ENCODE results near the gene MPP3. TPM values are rescaled to one million over a fixed set of nuclear protein-coding genes. Genes with fewer than 3 reads are reported as not detected.
A peak's percentile ranks its signal among the peaks of the same experiment; 100 is the strongest.
"Not testable (repeated sequence)": the region's sequence is repeated elsewhere in the genome, so short reads cannot be mapped to it uniquely, and the experiment has no call there.

The MPP3 gene
- total and polyA plus RNA-seq, 4 donors, result 9.9 to 38.7 (median 24.6) TPM

DNA sequence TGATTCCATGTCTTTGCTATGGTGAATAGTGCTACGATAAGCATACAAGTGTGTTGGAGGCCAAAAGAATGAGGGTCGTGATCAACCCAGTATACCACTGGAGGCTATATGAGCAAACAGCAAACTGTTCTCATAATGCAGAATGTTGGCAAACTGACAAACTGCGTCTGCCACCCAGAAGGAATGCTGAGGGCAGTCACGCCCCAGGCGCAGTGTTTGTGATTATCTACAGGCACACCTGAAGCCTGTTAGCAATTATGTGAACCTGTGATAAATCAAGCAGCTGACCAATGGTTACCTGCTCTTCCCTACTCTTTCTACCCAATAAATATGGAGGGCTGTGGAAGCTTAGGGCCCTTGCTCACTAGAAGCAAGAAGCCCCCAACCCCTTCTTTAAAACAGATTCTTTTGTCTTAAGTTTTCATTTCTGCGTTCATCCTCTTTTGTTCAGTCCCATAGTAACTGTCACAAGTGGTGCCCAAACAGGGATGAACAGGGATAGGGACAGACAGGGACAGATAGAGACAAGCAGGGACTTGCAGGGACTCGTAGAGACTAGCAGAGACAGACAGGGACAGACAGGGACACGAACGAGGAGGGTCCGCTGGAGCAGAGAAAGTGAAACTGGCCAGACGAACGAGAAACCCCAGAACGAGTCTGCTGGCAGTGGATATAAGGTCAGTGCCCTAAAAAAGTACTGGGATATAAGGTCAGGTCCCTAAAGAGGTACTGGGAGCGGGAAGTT lies 39.2 kb upstream of the MPP3 start:
- Histone ChIP-seq H3K4me3 (no peak overlapping the region), H3K27ac (ENCODE audit: low read depth in 1 of 2, low read length in 1 of 2) (peak overlapping the region; percentile 36 to 50), H3K27me3 (ENCODE audit: control insufficient read depth in 3 of 3, insufficient read depth in 3 of 3, low read length in 2 of 3) (no peaks in the 10 kb centered on the region), H3K9ac (ENCODE audit: insufficient read depth in 1 of 2, low read length in 2 of 2) (no peak overlapping the region), H3K4me1 (ENCODE audit: control insufficient read depth in 5 of 5, insufficient read depth in 5 of 5, low read length in 5 of 5) (no peaks in the 10 kb centered on the region), H3K36me3 (ENCODE audit: control insufficient read depth in 4 of 4, insufficient read depth in 4 of 4, low read length in 4 of 4) (no peaks in the 10 kb centered on the region), H3K9me3 (ENCODE audit: control insufficient read depth in 4 of 4, insufficient read depth in 3 of 4, low read length in 3 of 4) (no peaks in the 10 kb centered on the region)
- DNase-seq, result no peak
- 65 to 82% methylated on average over 14 of the region's 14 CpGs for WGBS, 2 donors
- no peak for ATAC-seq (ENCODE audit: insufficient read depth, low FRiP score)
- TF ChIP-seq CTCF (IDR thresholded peaks at IDR 0.05; ENCODE audit: control extremely low read depth, extremely low read depth), result no peak

GRCh38 chr17:43869031-43869430 lies 36.1 kb upstream of the MPP3 start:
- not testable (repeated sequence) for H3K9me3 ChIP-seq (ENCODE audit: control insufficient read depth in 4 of 4, insufficient read depth in 3 of 4, low read length in 3 of 4); ATAC-seq (ENCODE audit: insufficient read depth, low FRiP score); H3K9ac ChIP-seq (ENCODE audit: insufficient read depth in 1 of 2, low read length in 2 of 2); H3K36me3 ChIP-seq (ENCODE audit: control insufficient read depth in 4 of 4, insufficient read depth in 4 of 4, low read length in 4 of 4); H3K27ac ChIP-seq (ENCODE audit: low read depth in 1 of 2, low read length in 1 of 2); DNase-seq; H3K27me3 ChIP-seq (ENCODE audit: control insufficient read depth in 3 of 3, insufficient read depth in 3 of 3, low read length in 2 of 3); H3K4me3 ChIP-seq; H3K4me1 ChIP-seq (ENCODE audit: control insufficient read depth in 5 of 5, insufficient read depth in 5 of 5, low read length in 5 of 5)
- WGBS, 2 donors, result 88 to 93% methylated on average over 6 of the region's 6 CpGs

- no peak for TF ChIP-seq CTCF (IDR thresholded peaks at IDR 0.05; ENCODE audit: control extremely low read depth, extremely low read depth)
- no peak for ATAC-seq (ENCODE audit: insufficient read depth, low FRiP score)
- 77 to 80% methylated on average over 10 of the region's 10 CpGs for WGBS, 2 donors
Observed at GRCh38 chr17:43868226-43868994, 35.5 kb upstream of the MPP3 start.

More at GRCh38 chr17:43868226-43868994, 35.5 kb upstream of the MPP3 start:
- H3K9me3 ChIP-seq (ENCODE audit: control insufficient read depth in 4 of 4, insufficient read depth in 3 of 4, low read length in 3 of 4), result no peaks in the 10 kb centered on the region
- no peaks in the 10 kb centered on the region for H3K27me3 ChIP-seq (ENCODE audit: control insufficient read depth in 3 of 3, insufficient read depth in 3 of 3, low read length in 2 of 3)
- DNase-seq, result no peak
- no peak overlapping the region for H3K9ac ChIP-seq (ENCODE audit: insufficient read depth in 1 of 2, low read length in 2 of 2)
- H3K4me3 ChIP-seq, result no peak overlapping the region
- H3K36me3 ChIP-seq (ENCODE audit: control insufficient read depth in 4 of 4, insufficient read depth in 4 of 4, low read length in 4 of 4), result no peaks in the 10 kb centered on the region
- no peaks in the 10 kb centered on the region for H3K4me1 ChIP-seq (ENCODE audit: control insufficient read depth in 5 of 5, insufficient read depth in 5 of 5, low read length in 5 of 5)
- no peak overlapping the region for H3K27ac ChIP-seq (ENCODE audit: low read depth in 1 of 2, low read length in 1 of 2)

Data from lung (tissue), 12 donors.